HG03469 (cell line): ENCODE results near the gene HES2.
A peak's percentile ranks its signal among the peaks of the same experiment; 100 is the strongest.
"Not testable (repeated sequence)": the region's sequence is repeated elsewhere in the genome, so short reads cannot be mapped to it uniquely, and the experiment has no call there.

Experiments
- ATAC-seq: cut with Tn5 transposase; IDR thresholded peaks from one replicate; pipeline ENCODE4 v1.9.1; 2021; ENCODE audit warnings: mild to moderate bottlenecking, moderate library complexity, moderate number of reproducible peaks; ENCODE audit not compliant: unreplicated experiment

The HES2 gene

GRCh38 chr1:6419397-6419803, 319 bp downstream of the HES2 start:
- ATAC-seq = no peak

- no peak for ATAC-seq
These were observed 887 bp downstream of the HES2 start for GRCh38 chr1:6418668-6419396.

GRCh38 chr1:6417961-6418667, 1.6 kb downstream of the HES2 start:
- no peak for ATAC-seq

GRCh38 chr1:6416906-6417305, 2.8 kb downstream of the HES2 start:
- ATAC-seq = no peak

- no peak for ATAC-seq
These were observed 3.4 kb downstream of the HES2 start for GRCh38 chr1:6416295-6416656.

GRCh38 chr1:6414881-6415626, 4.7 kb downstream of the HES2 start:
- ATAC-seq = no peak

- no peak for ATAC-seq
These were observed 5.3 kb downstream of the HES2 start for GRCh38 chr1:6414443-6414844.

- no peak for ATAC-seq
These were observed 6.8 kb downstream of the HES2 start for GRCh38 chr1:6412896-6413295.

GRCh38 chr1:6410248-6410893, 9.3 kb downstream of the HES2 start:
- ATAC-seq = no peak

GRCh38 chr1:6409733-6410132, 10.0 kb downstream of the HES2 start:
- no peak for ATAC-seq

GRCh38 chr1:6409053-6409452, 10.7 kb downstream of the HES2 start:
- ATAC-seq = no peak

- ATAC-seq = no peak
These were observed 11.7 kb downstream of the HES2 start for GRCh38 chr1:6408023-6408422.

GRCh38 chr1:6401673-6402072, 18.0 kb downstream of the HES2 start:
- ATAC-seq = no peak

GRCh38 chr1:6399294-6399693, 20.4 kb downstream of the HES2 start:
- ATAC-seq = no peak

- no peak for ATAC-seq
These were observed 21.8 kb downstream of the HES2 start for GRCh38 chr1:6397844-6398441.

GRCh38 chr1:6396998-6397397, 22.7 kb downstream of the HES2 start:
- ATAC-seq = no peak

GRCh38 chr1:6395781-6396244, 23.9 kb downstream of the HES2 start:
- ATAC-seq = not testable (repeated sequence)

GRCh38 chr1:6395130-6395529, 24.6 kb downstream of the HES2 start:
- not testable (repeated sequence) for ATAC-seq

GRCh38 chr1:6393400-6394187, 26.1 kb downstream of the HES2 start, which contains the start of gene ACOT7:
ACOT7 (minus strand) TSS chr1:6393767; CDS start chr1:6393399, 368 bp downstream.
- ATAC-seq = peak; percentile 57
